ENCODE measurements around the gene WNK2. TPM values are rescaled to one million over a fixed set of nuclear protein-coding genes. Genes with fewer than 3 reads are reported as not detected.

The WNK2 gene
- total RNA-seq, 4 donors from 2014 or later, result 155 to 577 (median 259) TPM

- H3K4me1 ChIP-seq, result peaks cover 0 to 67% (median 2%) of the 10 kb centered on the region in 4 donors
- DNase-seq, result no peak
- H3K27me3 ChIP-seq, result no peaks in the 10 kb centered on the region
- TF ChIP-seq CTCF (IDR thresholded peaks at IDR 0.05), result no peak
- no peak for TF ChIP-seq POLR2A (IDR thresholded peaks at IDR 0.05)
- H3K9me3 ChIP-seq, result peaks cover 0 to 3% (median 0%) of the 10 kb centered on the region in 4 donors
- peak overlapping the region in 1 of 4 donors; percentile 21 for H3K27ac ChIP-seq
- H3K4me3 ChIP-seq, result no peak overlapping the region
- H3K36me3 ChIP-seq, result no peaks in the 10 kb centered on the region
Measured at GRCh38 chr9:93197670-93198069, 13.7 kb downstream of the WNK2 start.

GRCh38 chr9:93198117-93198837 is 14.3 kb downstream of the WNK2 start:
- DNase-seq, result peak in 1 of 3 donors; percentile 55
- H3K4me1 ChIP-seq, result peaks cover 0 to 68% (median 2%) of the 10 kb centered on the region in 4 donors

GRCh38 chr9:93198838-93199625 is 15.1 kb downstream of the WNK2 start:
- H3K4me1 ChIP-seq, result peaks cover 0 to 65% (median 2%) of the 10 kb centered on the region in 4 donors
- TF ChIP-seq POLR2A (IDR thresholded peaks at IDR 0.05), result no peak
- TF ChIP-seq CTCF (IDR thresholded peaks at IDR 0.05), result peak in 1 of 6 experiments; percentile 4
- no peak for DNase-seq
- H3K4me3 ChIP-seq, result no peak overlapping the region
- peaks cover 0 to 3% (median 0%) of the 10 kb centered on the region in 4 donors for H3K9me3 ChIP-seq
- H3K27ac ChIP-seq, result no peak overlapping the region
- no peaks in the 10 kb centered on the region for H3K27me3 ChIP-seq
- no peaks in the 10 kb centered on the region for H3K36me3 ChIP-seq

More at GRCh38 chr9:93198117-93198837, 14.3 kb downstream of the WNK2 start:
- no peaks in the 10 kb centered on the region for H3K27me3 ChIP-seq
- no peaks in the 10 kb centered on the region for H3K36me3 ChIP-seq
- TF ChIP-seq POLR2A (IDR thresholded peaks at IDR 0.05), result no peak
- no peak for TF ChIP-seq CTCF (IDR thresholded peaks at IDR 0.05)
- H3K4me3 ChIP-seq, result no peak overlapping the region
- H3K9me3 ChIP-seq, result peaks cover 0 to 3% (median 0%) of the 10 kb centered on the region in 4 donors
- peak overlapping the region in 1 of 4 donors; percentile 21 for H3K27ac ChIP-seq

GRCh38 chr9:93200449-93200742 is 16.5 kb downstream of the WNK2 start:
- Histone ChIP-seq H3K27me3 (no peaks in the 10 kb centered on the region), H3K36me3 (no peaks in the 10 kb centered on the region), H3K4me1 (peaks cover 0 to 70% (median 2%) of the 10 kb centered on the region in 4 donors), H3K27ac (no peak overlapping the region), H3K4me3 (no peak overlapping the region), H3K9me3 (peaks cover 0 to 3% (median 0%) of the 10 kb centered on the region in 4 donors)
- TF ChIP-seq POLR2A (IDR thresholded peaks at IDR 0.05), result no peak
- no peak for TF ChIP-seq CTCF (IDR thresholded peaks at IDR 0.05)
- no peak for DNase-seq

GRCh38 chr9:93200989-93201334 is 17.0 kb downstream of the WNK2 start:
- peak overlapping the region in 3 of 4 donors; percentile 51 to 99 (median 78) for H3K27ac ChIP-seq
- peaks cover 0 to 72% (median 2%) of the 10 kb centered on the region in 4 donors for H3K4me1 ChIP-seq
- TF ChIP-seq CTCF (IDR thresholded peaks at IDR 0.05), result no peak
- H3K36me3 ChIP-seq, result no peaks in the 10 kb centered on the region
- H3K9me3 ChIP-seq, result peaks cover 0 to 3% (median 0%) of the 10 kb centered on the region in 4 donors
- H3K4me3 ChIP-seq, result no peak overlapping the region
- H3K27me3 ChIP-seq, result no peaks in the 10 kb centered on the region
- peak in 1 of 3 donors; percentile 45 for DNase-seq
